Measurements from ENCODE around the gene STAC2.

Gene STAC2

DNA sequence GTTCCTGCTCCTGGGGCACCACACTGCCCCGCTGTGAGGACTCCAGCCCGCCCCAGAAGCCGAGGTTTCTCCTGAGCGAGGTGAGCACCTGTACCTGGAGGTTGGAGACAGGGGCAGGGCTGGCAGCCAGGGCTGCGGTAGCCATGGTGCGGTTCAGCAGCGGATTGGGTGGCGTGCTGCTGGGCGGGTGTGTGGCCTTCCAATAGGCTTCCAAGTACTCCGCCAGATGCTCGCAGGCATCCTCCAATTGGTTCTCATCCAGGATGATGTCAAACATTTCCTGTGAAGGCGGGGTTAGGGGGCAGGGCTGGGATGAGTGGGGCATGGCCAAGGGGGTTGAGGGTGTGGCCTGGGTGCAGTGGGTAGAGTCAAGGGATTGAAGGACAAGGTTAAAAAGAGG, 48.5 kb downstream of the STAC2 start:
- TF ChIP-seq, protein P1, sequence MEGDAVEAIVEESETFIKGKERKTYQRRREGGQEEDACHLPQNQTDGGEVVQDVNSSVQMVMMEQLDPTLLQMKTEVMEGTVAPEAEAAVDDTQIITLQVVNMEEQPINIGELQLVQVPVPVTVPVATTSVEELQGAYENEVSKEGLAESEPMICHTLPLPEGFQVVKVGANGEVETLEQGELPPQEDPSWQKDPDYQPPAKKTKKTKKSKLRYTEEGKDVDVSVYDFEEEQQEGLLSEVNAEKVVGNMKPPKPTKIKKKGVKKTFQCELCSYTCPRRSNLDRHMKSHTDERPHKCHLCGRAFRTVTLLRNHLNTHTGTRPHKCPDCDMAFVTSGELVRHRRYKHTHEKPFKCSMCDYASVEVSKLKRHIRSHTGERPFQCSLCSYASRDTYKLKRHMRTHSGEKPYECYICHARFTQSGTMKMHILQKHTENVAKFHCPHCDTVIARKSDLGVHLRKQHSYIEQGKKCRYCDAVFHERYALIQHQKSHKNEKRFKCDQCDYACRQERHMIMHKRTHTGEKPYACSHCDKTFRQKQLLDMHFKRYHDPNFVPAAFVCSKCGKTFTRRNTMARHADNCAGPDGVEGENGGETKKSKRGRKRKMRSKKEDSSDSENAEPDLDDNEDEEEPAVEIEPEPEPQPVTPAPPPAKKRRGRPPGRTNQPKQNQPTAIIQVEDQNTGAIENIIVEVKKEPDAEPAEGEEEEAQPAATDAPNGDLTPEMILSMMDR (IDR thresholded peaks at IDR 0.05; ENCODE audit: extremely low read depth, insufficient read depth, missing control alignments) = no peak
- no peak for DNase-seq (ENCODE audit: low spot score)
- in situ Hi-C loops (cut with MboI; ENCODE audit: low pct_unique_long_range_greater_than_20kb, low sequenced_read_pairs, unreplicated experiment) = no loop called here

- in situ Hi-C loops (cut with MboI; ENCODE audit: low pct_unique_long_range_greater_than_20kb, low sequenced_read_pairs, unreplicated experiment) = no loop called here
- TF ChIP-seq, protein P1 (IDR thresholded peaks at IDR 0.05; ENCODE audit: extremely low read depth, insufficient read depth, missing control alignments) = no peak
- no peak for DNase-seq (ENCODE audit: low spot score)
Measured at GRCh38 chr17:39175695-39176093, 50.1 kb downstream of the STAC2 start.

DNA sequence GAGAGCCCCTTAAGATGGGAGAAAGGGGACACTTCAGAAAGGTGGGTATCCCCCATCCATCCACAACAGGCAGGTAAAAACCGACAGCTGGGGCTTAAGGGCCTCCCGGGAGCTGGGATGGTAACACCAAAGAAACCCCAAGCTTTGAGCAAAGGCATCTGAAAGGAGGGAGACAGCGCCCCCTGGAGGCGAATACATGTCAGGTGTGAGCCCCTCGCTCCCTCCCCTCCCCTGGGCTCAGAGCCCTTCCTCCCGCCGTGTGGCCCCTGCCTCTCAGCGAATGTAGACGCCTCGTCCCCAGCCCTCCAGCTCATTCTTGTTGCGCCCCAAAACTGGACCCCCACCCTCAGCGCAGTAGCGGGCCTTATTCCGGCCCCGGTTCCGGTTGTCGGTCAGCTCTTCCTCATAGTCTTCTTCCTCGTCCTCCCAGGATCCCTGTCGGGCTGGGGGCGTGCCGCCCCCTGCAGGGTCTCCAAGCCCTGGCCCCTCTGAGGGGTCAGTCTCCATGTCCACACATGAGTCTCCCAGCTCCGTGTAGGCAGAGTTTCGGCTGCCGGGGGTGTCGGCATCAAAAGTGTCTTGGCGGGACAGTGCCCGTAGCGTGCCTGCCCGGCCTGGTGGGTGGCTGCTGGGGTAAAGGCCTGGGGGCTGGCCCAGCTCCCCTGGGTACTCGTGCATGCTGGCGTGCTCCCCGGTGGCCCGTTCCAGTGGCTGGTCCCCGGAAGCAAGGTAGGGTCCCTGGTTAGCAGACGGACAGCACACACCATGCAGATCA, 50.6 kb downstream of the STAC2 start:
- peak; percentile 90 for DNase-seq (ENCODE audit: low spot score)
- in situ Hi-C loops (cut with MboI; ENCODE audit: low pct_unique_long_range_greater_than_20kb, low sequenced_read_pairs, unreplicated experiment) = no loop called here
- TF ChIP-seq, protein P1 (IDR thresholded peaks at IDR 0.05; ENCODE audit: extremely low read depth, insufficient read depth, missing control alignments) = peak; percentile 83

DNA sequence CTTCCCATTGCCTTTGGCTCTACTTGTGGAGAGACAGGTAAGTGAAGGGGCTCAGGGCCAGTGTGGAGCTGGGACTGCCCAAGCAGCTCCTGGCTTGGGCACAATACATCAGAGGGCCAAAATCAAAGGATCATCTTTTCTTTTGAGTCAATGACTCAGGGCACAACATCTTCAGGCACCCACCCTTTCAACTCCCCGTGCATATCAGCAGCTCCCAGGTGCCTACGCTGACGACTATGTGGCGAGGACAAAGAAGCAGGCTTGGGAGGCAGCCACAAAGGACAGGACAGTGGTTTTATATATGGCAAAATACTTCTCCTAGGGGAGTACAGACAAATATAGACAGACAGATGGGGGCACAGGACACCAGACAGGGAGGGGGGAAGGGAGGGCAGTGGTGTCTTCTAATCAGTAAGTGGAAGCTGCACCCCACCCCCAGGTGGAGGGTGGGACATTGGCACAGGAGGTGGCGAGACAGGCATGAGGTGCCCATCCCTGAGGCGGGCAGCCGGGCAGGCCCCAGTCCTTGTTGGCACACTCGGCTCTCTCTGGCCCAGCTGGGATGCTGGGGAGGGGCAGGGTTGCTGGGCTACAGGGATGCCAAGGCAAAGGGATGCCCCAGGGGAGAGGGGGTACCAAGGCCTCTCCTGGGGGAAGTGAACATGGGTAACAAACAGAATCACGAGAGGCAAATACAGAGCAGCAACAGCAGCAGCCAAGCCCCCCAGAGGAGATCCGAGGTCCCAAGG, 52.0 kb downstream of the STAC2 start:
- TF ChIP-seq, protein P1 (IDR thresholded peaks at IDR 0.05; ENCODE audit: extremely low read depth, insufficient read depth, missing control alignments) = no peak
- in situ Hi-C loops (cut with MboI; ENCODE audit: low pct_unique_long_range_greater_than_20kb, low sequenced_read_pairs, unreplicated experiment) = no loop called here
- DNase-seq (ENCODE audit: low spot score) = no peak

DNA sequence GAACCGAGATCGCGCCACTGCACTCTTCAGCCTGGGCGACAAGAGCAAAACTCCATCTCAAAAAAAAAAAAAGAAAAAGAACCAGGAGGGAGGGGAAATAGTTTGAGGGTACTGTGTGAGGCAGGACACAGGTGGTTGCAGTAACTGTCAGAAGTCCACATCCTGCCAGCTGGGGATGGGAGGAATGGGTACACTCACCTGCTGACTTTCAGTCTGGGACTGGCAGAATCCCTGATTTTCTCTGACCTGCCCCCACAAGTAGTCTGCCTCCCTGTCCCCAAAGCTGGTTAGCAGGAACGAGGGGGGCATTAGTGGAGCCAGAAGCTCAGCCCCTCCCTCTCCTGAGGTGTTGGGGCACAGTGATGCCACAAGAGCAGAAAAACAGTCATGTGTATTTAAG, 52.7 kb downstream of the STAC2 start:
- TF ChIP-seq, protein P1 (IDR thresholded peaks at IDR 0.05; ENCODE audit: extremely low read depth, insufficient read depth, missing control alignments) = no peak
- DNase-seq (ENCODE audit: low spot score) = no peak
- in situ Hi-C loops (cut with MboI; ENCODE audit: low pct_unique_long_range_greater_than_20kb, low sequenced_read_pairs, unreplicated experiment) = no loop called here

DNA sequence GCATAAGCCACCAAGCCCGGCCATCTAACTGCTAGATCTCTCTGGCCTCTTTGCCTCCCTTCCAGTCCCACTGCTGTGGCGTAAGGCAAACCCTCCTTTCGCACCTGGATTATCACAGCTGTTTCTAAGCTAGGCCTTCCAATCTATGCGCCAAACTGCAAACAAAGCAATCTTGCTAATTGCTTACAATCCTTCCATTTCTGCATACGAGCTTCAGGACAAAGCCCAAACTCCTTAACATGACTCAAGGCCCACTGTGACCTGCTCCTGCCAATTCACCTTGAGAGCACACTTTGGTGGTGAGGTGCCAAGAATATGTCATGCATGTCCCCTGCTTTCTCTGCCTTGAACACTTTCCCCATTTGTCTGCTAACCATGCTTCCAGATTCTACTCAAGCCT, 53.8 kb downstream of the STAC2 start:
- DNase-seq (ENCODE audit: low spot score) = no peak
- in situ Hi-C loops (cut with MboI; ENCODE audit: low pct_unique_long_range_greater_than_20kb, low sequenced_read_pairs, unreplicated experiment) = no loop called here

More for the DNA sequence above, 53.8 kb downstream of the STAC2 start:
- TF ChIP-seq, protein P1 (IDR thresholded peaks at IDR 0.05; ENCODE audit: extremely low read depth, insufficient read depth, missing control alignments) = no peak

All from GM13977 (cell line).